ENCODE results near the gene GPR132. TPM values are rescaled to one million over a fixed set of nuclear protein-coding genes. Genes with fewer than 3 reads are reported as not detected.
A peak's percentile ranks its signal among the peaks of the same experiment; 100 is the strongest.

Gene GPR132, protein sequence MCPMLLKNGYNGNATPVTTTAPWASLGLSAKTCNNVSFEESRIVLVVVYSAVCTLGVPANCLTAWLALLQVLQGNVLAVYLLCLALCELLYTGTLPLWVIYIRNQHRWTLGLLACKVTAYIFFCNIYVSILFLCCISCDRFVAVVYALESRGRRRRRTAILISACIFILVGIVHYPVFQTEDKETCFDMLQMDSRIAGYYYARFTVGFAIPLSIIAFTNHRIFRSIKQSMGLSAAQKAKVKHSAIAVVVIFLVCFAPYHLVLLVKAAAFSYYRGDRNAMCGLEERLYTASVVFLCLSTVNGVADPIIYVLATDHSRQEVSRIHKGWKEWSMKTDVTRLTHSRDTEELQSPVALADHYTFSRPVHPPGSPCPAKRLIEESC
- total RNA-seq (2021; fragmentation: NEBNext Ultra II Directional; extraction: Animal tissue kit (Norgen Biotek cat#: 25700)) (not detected in 2 replicates), polyA plus RNA-seq (2011; rRNA removed) (0.11 and 0.28 TPM in 2 replicates), polyA minus RNA-seq (2011; rRNA and poly(A)+ RNA removed) (0.16 TPM in 1 of 2 replicates, not detected in the other)
- polyA plus RNA-seq (2011; cell fraction: cytosol; rRNA removed): 0.26 TPM
- 0.54 TPM for polyA plus RNA-seq (2011; cell fraction: nucleus; rRNA removed)
- 0.09 to 0.15 TPM (median 0.15 TPM) in 3 of 4 replicates, not detected in the other for polyA plus RNA-seq (2012, experiment 1 of 2)
- polyA plus RNA-seq (2012, experiment 2 of 2): 0.21 TPM
- polyA plus RNA-seq (2013, experiment 1 of 2): not detected
- 0.04 TPM for polyA plus RNA-seq (2013, experiment 2 of 2)
- not detected for polyA minus RNA-seq (2011; cell fraction: cytosol; rRNA and poly(A)+ RNA removed)
- not detected for polyA minus RNA-seq (2011; cell fraction: nucleus; rRNA and poly(A)+ RNA removed)
- long read RNA-seq, experiment 1: 0 reads
- long read RNA-seq, experiment 2: 0 reads

DNA sequence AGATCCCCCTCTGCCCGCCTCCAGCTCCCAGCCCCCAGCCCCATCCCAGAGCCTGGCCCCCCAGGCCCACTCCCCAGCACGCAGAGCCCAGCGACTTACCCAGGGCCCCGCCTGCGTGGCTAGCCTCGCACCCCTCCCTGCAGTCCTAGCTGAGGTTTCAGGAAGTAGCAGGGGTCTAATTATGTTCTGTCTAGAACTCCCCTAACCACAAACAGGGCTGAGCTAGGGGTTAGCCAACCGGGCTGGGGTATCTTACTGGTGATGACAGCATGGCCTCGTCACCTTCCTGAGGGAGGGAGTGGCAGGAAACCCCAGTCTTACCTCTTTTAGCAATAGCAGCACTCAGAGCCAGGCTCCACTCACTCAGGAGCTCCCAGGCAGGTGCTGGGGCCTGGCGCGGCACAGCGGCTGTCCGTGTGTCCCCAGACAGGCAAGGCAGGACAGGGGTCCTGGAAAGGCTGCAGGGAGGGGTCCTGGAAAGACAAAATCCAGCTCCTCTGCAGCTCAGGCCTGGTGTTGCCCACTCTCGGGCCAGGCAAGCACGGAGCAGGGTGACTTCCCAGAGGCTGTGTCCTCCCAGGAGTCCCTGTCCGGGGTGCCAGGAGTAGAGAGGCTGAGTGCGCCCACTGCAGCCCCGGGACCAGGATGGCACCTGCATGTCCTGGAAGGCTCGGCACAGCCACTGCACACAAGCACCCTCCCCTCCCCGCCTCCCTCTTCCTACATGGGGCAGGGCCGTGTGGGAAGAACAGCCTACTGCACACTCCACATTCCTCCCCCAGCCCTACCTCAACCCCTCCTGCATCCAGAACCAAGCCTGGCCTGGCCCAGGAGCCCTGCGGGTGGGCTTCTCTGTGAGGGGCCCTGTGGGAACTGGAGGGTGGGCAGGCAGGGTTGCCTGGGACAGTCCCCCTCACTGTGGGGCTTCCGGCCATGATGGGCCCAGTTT, at the start of gene GPR132:
Gene GPR132, minus strand, starts transcription at position 151 of the 949 bp plus-strand sequence. CDS start 10,010 bp downstream, outside the sequence.
- H2BK5ac ChIP-seq (ENCODE audit: low read depth, low read length): no peak within 1 kb of the TSS
- H2BK15ac ChIP-seq (ENCODE audit: low read length): no peak within 1 kb of the TSS
- H3K4me1 ChIP-seq (replicated peaks in 1 of 4; ENCODE audit: control insufficient read depth in 3 of 4, insufficient read depth in 4 of 4, low read length in 3 of 4): no peaks in the 10 kb centered on the region; a peak in 2 of 7 replicates
- no peak within 1 kb of the TSS for H2AFZ ChIP-seq (ENCODE audit: low read length)
- H3K79me2 ChIP-seq (ENCODE audit: control insufficient read depth in 1 of 2, insufficient read depth in 2 of 2, low read length in 2 of 2): no peaks in the 10 kb centered on the region
- no peak within 1 kb of the TSS for H3K9ac ChIP-seq (replicated peaks in 1 of 4; ENCODE audit: extremely low read depth in 1 of 4, low read depth in 3 of 4, low read length in 3 of 4)
- H4K5ac ChIP-seq (ENCODE audit: insufficient read length, low read depth, low read length): peak within 1 kb of the TSS; percentile 52
- ChIA-PET POLR2A (ENCODE audit: partially characterized antibody) (interaction anchor here (1.7 kb wide), 1 partner anchor 10 kb away, joined by 4 read pairs; no protein-coding TSS in a partner anchor), CTCF (ENCODE audit: partially characterized antibody) (interaction anchor here (0.9 to 2.4 kb wide), 7 partner anchors 7 to 138 kb away, joined by 3 to 7 read pairs (median 3); no protein-coding TSS in a partner anchor)
- no peak within 1 kb of the TSS for H3K27ac ChIP-seq (ENCODE audit: low read depth, low read length)
- H3K4ac ChIP-seq (replicated peaks; ENCODE audit: insufficient read length, low read depth, low read length): no peak within 1 kb of the TSS
- H3K4me3 ChIP-seq (ENCODE audit: extremely low read depth in 1 of 4, insufficient read depth in 2 of 4, low read depth in 3 of 4, low read length in 4 of 4): no peak within 1 kb of the TSS
- FAIRE-seq (no peak), DNase-seq (ENCODE audit: low read depth in 1 of 2, low spot score in 2 of 2) (no peak)
- H3K23me2 ChIP-seq (ENCODE audit: low read depth, low read length): no peaks in the 10 kb centered on the region
- no peak within 1 kb of the TSS; the same call in none of the 2 replicates for H3K18ac ChIP-seq (ENCODE audit: extremely low read depth, low read length)
- no peaks in the 10 kb centered on the region for H3K9me3 ChIP-seq (ENCODE audit: insufficient read depth in 2 of 2, low read depth in 1 of 2, low read length in 1 of 2)
- 84% methylated on average over 19 of the region's 22 CpGs; no CpG with 5 or more reads in 1 of the 2 experiments for WGBS, 2 experiments (ENCODE audit: extremely low coverage in 1 of 2, insufficient coverage in 1 of 2, insufficient read length in 1 of 2, insufficient replicate concordance in 2 of 2, low coverage in 1 of 2, low lambda C conversion rate in 2 of 2, missing lambda C conversion rate in 1 of 2)
- no peaks in the 10 kb centered on the region; a peak in 1 of 7 replicates for H3K27me3 ChIP-seq (replicated peaks in 1 of 4; ENCODE audit: control insufficient read depth in 3 of 4, extremely low read depth in 1 of 4, insufficient read depth in 3 of 4, low read length in 3 of 4)
- H3K36me3 ChIP-seq (ENCODE audit: control insufficient read depth in 2 of 4, insufficient read depth in 4 of 4, low read length in 3 of 4): no peaks in the 10 kb centered on the region
- H2BK12ac ChIP-seq (ENCODE audit: low read depth, low read length): no peak within 1 kb of the TSS
- no peak within 1 kb of the TSS for H2BK20ac ChIP-seq (ENCODE audit: low read length)
- H2AK5ac ChIP-seq (ENCODE audit: low read depth, low read length): no peak within 1 kb of the TSS
- H4K20me1 ChIP-seq (replicated peaks in 1 of 2; ENCODE audit: control insufficient read depth in 1 of 2, insufficient read depth in 2 of 2, low read length in 2 of 2): peaks cover 0 to 1% of the 10 kb centered on the region in 2 experiments
- H3K79me1 ChIP-seq (ENCODE audit: low read depth, low read length): no peaks in the 10 kb centered on the region
- no peak within 1 kb of the TSS for H2BK120ac ChIP-seq (replicated peaks; ENCODE audit: low read depth, low read length)
- no peak within 1 kb of the TSS for H3K4me2 ChIP-seq (ENCODE audit: insufficient read depth in 1 of 2, low read depth in 2 of 2, low read length in 2 of 2)
- no peak within 1 kb of the TSS for H3K56ac ChIP-seq (replicated peaks; ENCODE audit: insufficient read length, low read depth, low read length)
- no peak within 1 kb of the TSS for H4K91ac ChIP-seq (replicated peaks; ENCODE audit: insufficient read length, low read length)
- H4K8ac ChIP-seq (ENCODE audit: extremely low read depth, insufficient read depth, low read length): no peak within 1 kb of the TSS
- no peak within 1 kb of the TSS for H3K14ac ChIP-seq (ENCODE audit: insufficient read length)
- no peak within 1 kb of the TSS for H3K23ac ChIP-seq (ENCODE audit: insufficient read length)
- TF ChIP-seq RAD21 (IDR thresholded peaks at IDR 0.05 in 1 of 2, conservative IDR thresholded peaks at IDR 0.05 in 1 of 2; ENCODE audit: low read depth in 2 of 2, low read length in 2 of 2) (no peak), BRCA1 (IDR thresholded peaks at IDR 0.05; ENCODE audit: low read depth, low read length) (no peak), SIRT6 (IDR thresholded peaks at IDR 0.05; ENCODE audit: low read length) (no peak), SIX5 (IDR thresholded peaks at IDR 0.05; ENCODE audit: low read depth, low read length) (no peak), TBP (IDR thresholded peaks at IDR 0.05; ENCODE audit: low read depth, low read length) (no peak)
- TF ChIP-seq, protein P1, sequence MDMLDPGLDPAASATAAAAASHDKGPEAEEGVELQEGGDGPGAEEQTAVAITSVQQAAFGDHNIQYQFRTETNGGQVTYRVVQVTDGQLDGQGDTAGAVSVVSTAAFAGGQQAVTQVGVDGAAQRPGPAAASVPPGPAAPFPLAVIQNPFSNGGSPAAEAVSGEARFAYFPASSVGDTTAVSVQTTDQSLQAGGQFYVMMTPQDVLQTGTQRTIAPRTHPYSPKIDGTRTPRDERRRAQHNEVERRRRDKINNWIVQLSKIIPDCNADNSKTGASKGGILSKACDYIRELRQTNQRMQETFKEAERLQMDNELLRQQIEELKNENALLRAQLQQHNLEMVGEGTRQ (IDR thresholded peaks at IDR 0.05; ENCODE audit: low read length): no peak

All from H1 (cell line).